ENCODE data around the gene CD274. TPM values are rescaled to one million over a fixed set of nuclear protein-coding genes. Genes with fewer than 3 reads are reported as not detected.
A peak's percentile ranks its signal among the peaks of the same experiment; 100 is the strongest.

Gene CD274
- polyA plus RNA-seq, 1 donor from 2014 or later = 0.16 TPM

- Histone ChIP-seq H2AFZ (ENCODE audit: low read depth, low read length) (no peak overlapping the region), H3K4me2 (ENCODE audit: low read length) (no peak overlapping the region), H3K79me2 (replicated peaks; ENCODE audit: insufficient read depth, low read length) (no peaks in the 10 kb centered on the region), H3K9me2 (ENCODE audit: insufficient read depth, low read length) (no peaks in the 10 kb centered on the region), H3K27me3 (ENCODE audit: insufficient read depth, low read depth, low read length) (no peaks in the 10 kb centered on the region), H3K9me3 (ENCODE audit: low read length) (no peaks in the 10 kb centered on the region), H3F3A (ENCODE audit: insufficient read depth, low read length, poor library complexity, severe bottlenecking) (no peaks in the 10 kb centered on the region), H3K9ac (ENCODE audit: low read length) (no peak overlapping the region), H3K36me3 (ENCODE audit: insufficient read depth, low read length) (no peaks in the 10 kb centered on the region), H3K27ac (ENCODE audit: low read length) (no peak overlapping the region), H3K4me3 (ENCODE audit: low read length) (no peak overlapping the region), H4K20me1 (ENCODE audit: insufficient read depth) (no peaks in the 10 kb centered on the region)
- TF ChIP-seq RAD21 (conservative IDR thresholded peaks at IDR 0.05) (no peak), CTCF (IDR thresholded peaks at IDR 0.05; ENCODE audit: poor library complexity, severe bottlenecking) (no peak), TAF1 (IDR thresholded peaks at IDR 0.05; ENCODE audit: low read depth) (no peak), POLR2AphosphoS5 (IDR thresholded peaks at IDR 0.05) (no peak), EZH2 (IDR thresholded peaks at IDR 0.05; ENCODE audit: borderline replicate concordance, insufficient read depth, low read length, poor library complexity, severe bottlenecking) (no peak), EP300 (conservative IDR thresholded peaks at IDR 0.05; ENCODE audit: poor library complexity, severe bottlenecking) (no peak), MXI1 (conservative IDR thresholded peaks at IDR 0.05; ENCODE audit: poor library complexity, severe bottlenecking) (no peak), REST (IDR thresholded peaks at IDR 0.05; ENCODE audit: borderline replicate concordance) (no peak)
Measured at GRCh38 chr9:5435912-5436311, 14.4 kb upstream of the CD274 start.

- Histone ChIP-seq H2AFZ (ENCODE audit: low read depth, low read length) (no peak overlapping the region), H3K4me2 (ENCODE audit: low read length) (peak overlapping the region; percentile 86), H4K20me1 (ENCODE audit: insufficient read depth) (no peaks in the 10 kb centered on the region), H3K9me2 (ENCODE audit: insufficient read depth, low read length) (no peaks in the 10 kb centered on the region), H3K9me3 (ENCODE audit: low read length) (no peaks in the 10 kb centered on the region), H3K27me3 (ENCODE audit: insufficient read depth, low read depth, low read length) (no peaks in the 10 kb centered on the region), H3F3A (ENCODE audit: insufficient read depth, low read length, poor library complexity, severe bottlenecking) (no peaks in the 10 kb centered on the region), H3K27ac (ENCODE audit: low read length) (no peak overlapping the region), H3K79me2 (replicated peaks; ENCODE audit: insufficient read depth, low read length) (no peaks in the 10 kb centered on the region), H3K4me3 (ENCODE audit: low read length) (peak overlapping the region; percentile 97), H3K36me3 (ENCODE audit: insufficient read depth, low read length) (no peaks in the 10 kb centered on the region), H3K9ac (ENCODE audit: low read length) (no peak overlapping the region)
- no peak for TF ChIP-seq EP300 (conservative IDR thresholded peaks at IDR 0.05; ENCODE audit: poor library complexity, severe bottlenecking)
- TF ChIP-seq CTCF (IDR thresholded peaks at IDR 0.05; ENCODE audit: poor library complexity, severe bottlenecking) = no peak
- TF ChIP-seq TAF1 (IDR thresholded peaks at IDR 0.05; ENCODE audit: low read depth) = no peak
- TF ChIP-seq RAD21 (conservative IDR thresholded peaks at IDR 0.05) = no peak
- TF ChIP-seq EZH2 (IDR thresholded peaks at IDR 0.05; ENCODE audit: borderline replicate concordance, insufficient read depth, low read length, poor library complexity, severe bottlenecking) = no peak
- no peak for TF ChIP-seq SMC3 (conservative IDR thresholded peaks at IDR 0.05; ENCODE audit: poor library complexity)
- no peak for TF ChIP-seq REST (IDR thresholded peaks at IDR 0.05; ENCODE audit: borderline replicate concordance)
- TF ChIP-seq MXI1 (conservative IDR thresholded peaks at IDR 0.05; ENCODE audit: poor library complexity, severe bottlenecking) = no peak
- no peak for TF ChIP-seq POLR2AphosphoS5 (IDR thresholded peaks at IDR 0.05)
Measured at GRCh38 chr9:5436441-5436840, 13.9 kb upstream of the CD274 start.

Measured in neural cell (in vitro differentiated cells).